ENCODE results near the gene KLHL8. TPM values are rescaled to one million over a fixed set of nuclear protein-coding genes. Genes with fewer than 3 reads are reported as not detected.

The KLHL8 gene
- total RNA-seq, 1 experiment from 2014 or later: 24.2 TPM

- no peaks in the 10 kb centered on the region for H3K9me2 ChIP-seq (ENCODE audit: insufficient read depth)
- H3K27ac ChIP-seq (ENCODE audit: low read depth, low read length): no peak overlapping the region
- H2AFZ ChIP-seq (ENCODE audit: low read depth, low read length, poor library complexity, severe bottlenecking): no peak overlapping the region
- no peak overlapping the region for H3K4me2 ChIP-seq (ENCODE audit: low read length)
- no peak for TF ChIP-seq YY1 (IDR thresholded peaks at IDR 0.05; ENCODE audit: extremely low read depth, insufficient replicate concordance, low read depth, low read length)
- TF ChIP-seq CTCF (IDR thresholded peaks at IDR 0.05 in 2 of 3, conservative IDR thresholded peaks at IDR 0.05 in 1 of 3; ENCODE audit: borderline replicate concordance in 1 of 3, insufficient read depth in 1 of 3, low read depth in 2 of 3, low read length in 2 of 3): no peak
- TF ChIP-seq MAX (IDR thresholded peaks at IDR 0.05): no peak
- no peak for TF ChIP-seq POLR2AphosphoS5 (IDR thresholded peaks at IDR 0.05; ENCODE audit: low read depth, low read length)
- no peak for TF ChIP-seq EGR1 (IDR thresholded peaks at IDR 0.05; ENCODE audit: low read depth)
- no peak for TF ChIP-seq CBX3 (IDR thresholded peaks at IDR 0.05; ENCODE audit: low read depth)
- TF ChIP-seq RAD21 (IDR thresholded peaks at IDR 0.05; ENCODE audit: low read depth): no peak
- TF ChIP-seq EZH2phosphoT487 (IDR thresholded peaks at IDR 0.05; ENCODE audit: borderline replicate concordance): no peak
- no peak for TF ChIP-seq SIN3A (IDR thresholded peaks at IDR 0.05; ENCODE audit: low read depth)
- TF ChIP-seq, protein P1, sequence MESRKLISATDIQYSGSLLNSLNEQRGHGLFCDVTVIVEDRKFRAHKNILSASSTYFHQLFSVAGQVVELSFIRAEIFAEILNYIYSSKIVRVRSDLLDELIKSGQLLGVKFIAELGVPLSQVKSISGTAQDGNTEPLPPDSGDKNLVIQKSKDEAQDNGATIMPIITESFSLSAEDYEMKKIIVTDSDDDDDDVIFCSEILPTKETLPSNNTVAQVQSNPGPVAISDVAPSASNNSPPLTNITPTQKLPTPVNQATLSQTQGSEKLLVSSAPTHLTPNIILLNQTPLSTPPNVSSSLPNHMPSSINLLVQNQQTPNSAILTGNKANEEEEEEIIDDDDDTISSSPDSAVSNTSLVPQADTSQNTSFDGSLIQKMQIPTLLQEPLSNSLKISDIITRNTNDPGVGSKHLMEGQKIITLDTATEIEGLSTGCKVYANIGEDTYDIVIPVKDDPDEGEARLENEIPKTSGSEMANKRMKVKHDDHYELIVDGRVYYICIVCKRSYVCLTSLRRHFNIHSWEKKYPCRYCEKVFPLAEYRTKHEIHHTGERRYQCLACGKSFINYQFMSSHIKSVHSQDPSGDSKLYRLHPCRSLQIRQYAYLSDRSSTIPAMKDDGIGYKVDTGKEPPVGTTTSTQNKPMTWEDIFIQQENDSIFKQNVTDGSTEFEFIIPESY (IDR thresholded peaks at IDR 0.05; ENCODE audit: extremely low read depth, insufficient replicate concordance, low read length): no peak
- TF ChIP-seq CEBPB (IDR thresholded peaks at IDR 0.05; ENCODE audit: low read depth): no peak
- TF ChIP-seq, protein P2, sequence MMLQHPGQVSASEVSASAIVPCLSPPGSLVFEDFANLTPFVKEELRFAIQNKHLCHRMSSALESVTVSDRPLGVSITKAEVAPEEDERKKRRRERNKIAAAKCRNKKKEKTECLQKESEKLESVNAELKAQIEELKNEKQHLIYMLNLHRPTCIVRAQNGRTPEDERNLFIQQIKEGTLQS (IDR thresholded peaks at IDR 0.05): no peak
- no peak for TF ChIP-seq JUND (IDR thresholded peaks at IDR 0.05)
- no peak for TF ChIP-seq ZNF274 (IDR thresholded peaks at IDR 0.05; ENCODE audit: low read depth, low read length)
- no peak for TF ChIP-seq EZH2 (IDR thresholded peaks at IDR 0.05)
- TF ChIP-seq SRF (IDR thresholded peaks at IDR 0.05; ENCODE audit: low read depth): no peak
- TF ChIP-seq REST (IDR thresholded peaks at IDR 0.05; ENCODE audit: low read depth): no peak
- TF ChIP-seq SP1 (IDR thresholded peaks at IDR 0.05; ENCODE audit: low read depth): no peak
- no peak for TF ChIP-seq FOSL1 (IDR thresholded peaks at IDR 0.05; ENCODE audit: low read depth)
- TF ChIP-seq TCF7L2 (IDR thresholded peaks at IDR 0.05; ENCODE audit: borderline replicate concordance, extremely low read depth, insufficient read depth, insufficient read length): no peak
- ChIA-PET RAD21 (ENCODE audit: low non-redundant PET in 1 of 2, low total read pairs in 2 of 2, uncharacterized antibody in 2 of 2, unreplicated experiment in 2 of 2) (no interaction called here), POLR2A (no interaction called here), CTCF (interaction anchor here (1.1 to 3.2 kb wide), 3 partner anchors 12 to 83 kb away, joined by 3 to 16 read pairs (median 6); partner anchors contain the start of gene KLHL8)
- H4K20me1 ChIP-seq (ENCODE audit: insufficient read depth): no peaks in the 10 kb centered on the region
- H3K27me3 ChIP-seq (ENCODE audit: insufficient read depth, low read length): no peaks in the 10 kb centered on the region
- H3K9ac ChIP-seq (ENCODE audit: low read length): no peak overlapping the region
- H3K79me2 ChIP-seq (ENCODE audit: insufficient read depth, low read length): no peaks in the 10 kb centered on the region
- intact Hi-C loops (cut with micrococcal nuclease): loop anchor here (5.0 kb wide), 1 partner anchor 315 kb away; no protein-coding TSS in a partner anchor
- H3K9me3 ChIP-seq (ENCODE audit: control insufficient read depth in 1 of 2, insufficient read depth in 1 of 2, low read depth in 1 of 2, low read length in 2 of 2): no peaks in the 10 kb centered on the region
- no peak for ATAC-seq
- no peaks in the 10 kb centered on the region for H3K36me3 ChIP-seq (ENCODE audit: control insufficient read depth in 1 of 2, insufficient read depth in 2 of 2, low read length in 2 of 2)
- no peak for DNase-seq (ENCODE audit: low read depth, low spot score)
- BruUV-seq (replicated peaks): no TSS peak
- H3K4me3 ChIP-seq (replicated peaks in 1 of 2; ENCODE audit: low read depth in 1 of 2, low read length in 2 of 2): no peak overlapping the region
- no peaks in the 10 kb centered on the region for H3K4me1 ChIP-seq (ENCODE audit: control insufficient read depth in 1 of 2, insufficient read depth in 2 of 2, low read length in 2 of 2)
Observed at GRCh38 chr4:87152310-87153041, 67.9 kb downstream of the KLHL8 start.

Measured in HCT116 (cell line).